PC-9 (cell line): ENCODE results near the gene RNF157. TPM values are rescaled to one million over a fixed set of nuclear protein-coding genes. Genes with fewer than 3 reads are reported as not detected.

Experiments
- BruUV-seq: library from RNA; stranded (reverse); fragments of 400-500 nt; replicated peaks from 2 replicates; lab custom pipeline; 2021; lab: Mats Ljungman, UMichigan
- CTCF ChIA-PET: fragments of 300-600 bp; sonication (Branson Sonifier 250); formaldehyde crosslinking; loops from one replicate; lab custom pipeline; 2022; ENCODE audit warnings: antibody characterized with exemption; lab: Charles Lee
- POLR2A ChIA-PET: fragments of 300-600 bp; sonication (Branson Sonifier 250); formaldehyde crosslinking; loops from one replicate; lab custom pipeline; 2022; ENCODE audit warnings: antibody characterized with exemption; ENCODE audit not compliant: unreplicated experiment; lab: Charles Lee
- DNase-seq, 2 experiments: peaks; one replicate each; pipeline versions ENCODE4 v3.0.0 to v3.0.0-alpha.2; 2015 to 2022; ENCODE audit warnings: mixed read lengths in 1 of 2
- H2AFZ ChIP-seq: fragments of 200-600 bp; sonication (generic); 2 replicates; pipeline ENCODE4 v1.8.1; 2017; ENCODE audit warnings: antibody characterized with exemption
- H3F3A ChIP-seq: fragments of 200-600 bp; sonication (generic); 2 replicates; pipeline ENCODE4 v1.8.1; 2017; ENCODE audit warnings: antibody characterized with exemption, mild to moderate bottlenecking, low read depth; ENCODE audit not compliant: insufficient read depth
- H3K27ac ChIP-seq: fragments of 200-600 bp; sonication (generic); 2 replicates; pipeline ENCODE4 v1.6.1; 2016; ENCODE audit warnings: mixed run types
- H3K27me3 ChIP-seq: fragments of 200-600 bp; sonication (generic); 2 replicates; pipeline ENCODE4 v1.6.1; 2016; ENCODE audit warnings: low read depth, mixed run types; ENCODE audit not compliant: insufficient read depth
- H3K36me3 ChIP-seq: fragments of 200-600 bp; sonication (generic); 2 replicates; pipeline ENCODE4 v1.6.1; 2016; ENCODE audit warnings: low read depth, mixed run types
- H3K4me1 ChIP-seq: fragments of 200-600 bp; sonication (generic); replicated peaks from 2 replicates; pipeline ENCODE4 v1.6.1; 2016; ENCODE audit warnings: mixed run types; ENCODE audit not compliant: insufficient read depth
- H3K4me2 ChIP-seq: fragments of 200-600 bp; sonication (generic); 2 replicates; pipeline ENCODE4 v1.6.1; 2017; ENCODE audit warnings: mixed run types
- H3K4me3 ChIP-seq: fragments of 200-600 bp; sonication (generic); 2 replicates; pipeline ENCODE4 v1.6.1; 2016; ENCODE audit warnings: mixed run types
- H3K79me2 ChIP-seq: fragments of 200-600 bp; sonication (generic); 2 replicates; pipeline ENCODE4 v1.6.1; 2017; ENCODE audit warnings: low read depth, mixed run types
- H3K9me2 ChIP-seq: fragments of 200-600 bp; sonication (generic); 2 replicates; pipeline ENCODE4 v1.8.1; 2017; ENCODE audit warnings: mild to moderate bottlenecking; ENCODE audit not compliant: insufficient read depth
- H3K9me3 ChIP-seq: fragments of 200-600 bp; sonication (generic); 2 replicates; pipeline ENCODE4 v1.8.1; 2016; ENCODE audit warnings: low read depth; ENCODE audit not compliant: insufficient read depth
- H4K20me1 ChIP-seq: fragments of 200-600 bp; sonication (generic); 2 replicates; pipeline ENCODE4 v1.8.1; 2017; ENCODE audit not compliant: insufficient read depth
- CTCF ChIP-seq: fragments of 200-600 bp; sonication (generic); conservative IDR thresholded peaks from 2 replicates; pipeline ENCODE4 v1.6.1; 2017; ENCODE audit warnings: mixed run types, antibody characterized with exemption, mild to moderate bottlenecking, moderate library complexity
- EZH2 ChIP-seq: fragments of 200-600 bp; sonication (generic); IDR thresholded peaks from 2 replicates; pipeline ENCODE4 v1.8.0; 2017; ENCODE audit warnings: antibody characterized with exemption, low read depth
- intact Hi-C: fragments of 100-400 bp; cut with micrococcal nuclease; formaldehyde crosslinking; loops from one replicate; pipeline ENCODE4 v1.10.0; 2022; ENCODE audit not compliant: unreplicated experiment
- total RNA-seq: library from RNA; stranded (reverse); gene quantifications from 2 replicates; pipeline ENCODE4 v1.2.3, GENCODE V29; 2021

The RNF157 gene
- total RNA-seq, 1 experiment from 2014 or later, result 7.2 TPM

GRCh38 chr17:76252040-76252954 lies 12.0 kb upstream of the RNF157 start:
- no TSS peak for BruUV-seq
- H3K4me2 ChIP-seq, result peak overlapping the region; percentile 71
- H3K9me2 ChIP-seq, result no peaks in the 10 kb centered on the region
- no peaks in the 10 kb centered on the region for H4K20me1 ChIP-seq
- CTCF ChIA-PET, result interaction anchor here (0.5 to 0.6 kb wide), 3 partner anchors 12 to 206 kb away, joined by 3 to 7 read pairs (median 6); no protein-coding TSS in a partner anchor
- DNase-seq, result peak; percentile 84 to 99
- H3K4me3 ChIP-seq, result peak overlapping the region; percentile 35; the same call in 1 of the 2 replicates
- POLR2A ChIA-PET, result interaction anchor here (0.5 to 0.6 kb wide), 3 partner anchors 16 to 245 kb away, joined by 5 to 15 read pairs (median 5); no protein-coding TSS in a partner anchor
- no peaks in the 10 kb centered on the region for H3K9me3 ChIP-seq
- no peaks in the 10 kb centered on the region for H3K27me3 ChIP-seq
- peaks cover 40% of the 10 kb centered on the region for H3F3A ChIP-seq
- intact Hi-C loops, result loop anchor here (1.0 kb wide), 1 partner anchor 10 kb away; no protein-coding TSS in a partner anchor
- no peak overlapping the region for H2AFZ ChIP-seq
- peaks cover 37% of the 10 kb centered on the region for H3K4me1 ChIP-seq
- no peaks in the 10 kb centered on the region for H3K36me3 ChIP-seq
- no peak for TF ChIP-seq CTCF
- TF ChIP-seq EZH2, result no peak
- peak overlapping the region; percentile 98 for H3K27ac ChIP-seq
- H3K79me2 ChIP-seq, result no peaks in the 10 kb centered on the region

DNA sequence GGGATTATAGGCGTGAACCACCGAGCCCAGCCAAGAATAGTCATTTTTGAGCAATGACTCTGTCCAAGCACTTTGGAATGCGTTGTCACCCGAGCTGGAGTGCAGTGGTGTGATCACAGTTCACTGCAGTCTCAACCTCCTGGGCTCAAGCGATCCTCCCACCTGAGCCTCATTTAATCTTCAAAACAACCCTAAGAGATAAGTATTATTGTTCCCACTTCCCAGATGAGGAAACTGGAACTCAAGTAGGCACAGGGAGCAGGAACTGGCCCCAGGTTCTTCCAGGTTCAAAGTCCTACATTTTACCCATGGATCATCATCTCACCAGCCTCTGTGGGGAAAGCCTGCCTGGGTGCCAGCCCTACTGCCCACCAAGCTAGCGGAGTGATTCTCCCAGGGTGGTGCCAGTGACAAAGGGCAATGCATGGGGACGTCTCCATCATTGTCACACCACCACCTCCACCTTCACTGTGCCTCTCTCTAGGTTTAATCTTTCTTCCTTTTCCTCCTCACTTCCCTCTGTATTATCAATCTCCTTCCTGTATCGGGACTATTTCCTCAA lies 11.3 kb upstream of the RNF157 start:
- ChIA-PET POLR2A (interaction anchor here (0.5 to 0.7 kb wide), 5 partner anchors 17 to 566 kb away, joined by 4 to 15 read pairs (median 5); no protein-coding TSS in a partner anchor), CTCF (interaction anchor here (0.6 kb wide), 1 partner anchor 206 kb away, joined by 7 read pairs; no protein-coding TSS in a partner anchor)
- TF ChIP-seq EZH2 (no peak), CTCF (no peak)
- TSS peak; percentile 76 for BruUV-seq
- H3K4me2 ChIP-seq, result peak overlapping the region; percentile 61
- no peaks in the 10 kb centered on the region for H3K36me3 ChIP-seq
- no peaks in the 10 kb centered on the region for H4K20me1 ChIP-seq
- H3K9me2 ChIP-seq, result no peaks in the 10 kb centered on the region
- H3F3A ChIP-seq, result peaks cover 44% of the 10 kb centered on the region
- intact Hi-C loops, result loop anchor here (1.0 kb wide), 1 partner anchor 11 kb away; no protein-coding TSS in a partner anchor
- peak overlapping the region; percentile 8; the same call in 1 of the 2 replicates for H3K4me3 ChIP-seq
- no peaks in the 10 kb centered on the region for H3K79me2 ChIP-seq
- peak overlapping the region; percentile 98 for H3K27ac ChIP-seq
- H3K9me3 ChIP-seq, result no peaks in the 10 kb centered on the region
- H2AFZ ChIP-seq, result no peak overlapping the region
- DNase-seq, result peak in 1 of 2 experiments; percentile 87
- no peaks in the 10 kb centered on the region for H3K27me3 ChIP-seq
- peaks cover 43% of the 10 kb centered on the region for H3K4me1 ChIP-seq

DNA sequence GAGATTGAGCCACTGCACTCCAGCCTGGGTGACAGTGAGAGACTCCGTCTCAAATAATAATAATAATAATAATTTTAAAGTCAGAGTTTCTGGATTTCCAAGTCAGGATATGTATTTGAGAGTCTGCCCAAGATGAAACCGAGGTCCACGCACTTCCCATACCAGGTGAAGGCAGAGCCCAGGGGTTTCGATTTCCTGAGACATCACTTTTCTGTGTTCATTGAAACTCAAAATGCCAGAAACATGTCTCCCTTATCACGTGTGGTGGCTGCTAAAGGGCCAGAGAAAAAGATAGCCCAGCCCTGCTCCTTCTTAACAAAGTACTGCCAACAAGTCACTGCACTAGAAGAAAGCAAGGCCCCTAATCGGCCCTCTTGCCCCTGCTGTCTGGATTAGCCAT lies 9.8 kb upstream of the RNF157 start:
- H3K79me2 ChIP-seq, result no peaks in the 10 kb centered on the region
- H3K9me2 ChIP-seq, result no peaks in the 10 kb centered on the region
- peaks cover 44% of the 10 kb centered on the region for H3F3A ChIP-seq
- peaks cover 52% of the 10 kb centered on the region for H3K4me1 ChIP-seq
- ChIA-PET POLR2A (interaction anchor here (0.5 kb wide), 1 partner anchor 68 kb away, joined by 15 read pairs; no protein-coding TSS in a partner anchor), CTCF (interaction anchor here (0.7 kb wide), 1 partner anchor 307 kb away, joined by 3 read pairs; no protein-coding TSS in a partner anchor)
- BruUV-seq, result no TSS peak
- no peak overlapping the region for H3K4me2 ChIP-seq
- DNase-seq, result no peak
- no peaks in the 10 kb centered on the region for H3K36me3 ChIP-seq
- intact Hi-C loops, result no loop called here
- H3K9me3 ChIP-seq, result no peaks in the 10 kb centered on the region
- no peak overlapping the region for H3K4me3 ChIP-seq
- TF ChIP-seq CTCF (no peak), EZH2 (no peak)
- H2AFZ ChIP-seq, result no peak overlapping the region
- peak overlapping the region; percentile 98; the same call in 1 of the 2 replicates for H3K27ac ChIP-seq
- no peaks in the 10 kb centered on the region for H4K20me1 ChIP-seq
- no peaks in the 10 kb centered on the region for H3K27me3 ChIP-seq
